SJSA1 (cell line): ENCODE data around the gene CELA3A. TPM values are rescaled to one million over a fixed set of nuclear protein-coding genes. Genes with fewer than 3 reads are reported as not detected.

ENCODE experiments used
- DNase-seq, 2 experiments: peaks; one replicate each; pipeline ENCODE4 v3.0.0-alpha.2; 2015 to 2020; ENCODE audit warnings: low spot score in 2 of 2, low read depth in 1 of 2
- H3K27ac ChIP-seq: fragments of 250-450 bp; sonication (Bioruptor Pico); 2 replicates; pipeline ENCODE4 v1.5.1; 2020; ENCODE audit warnings: mild to moderate bottlenecking, moderate library complexity
- H3K27me3 ChIP-seq: fragments of 250-450 bp; sonication (Bioruptor Pico); replicated peaks from 2 replicates; pipeline ENCODE4 v1.5.1; 2020; ENCODE audit warnings: mild to moderate bottlenecking, moderate library complexity
- H3K36me3 ChIP-seq: fragments of 250-450 bp; sonication (Bioruptor Pico); 2 replicates; pipeline ENCODE4 v1.5.1; 2020; ENCODE audit warnings: mild to moderate bottlenecking
- H3K4me1 ChIP-seq: fragments of 250-450 bp; sonication (Bioruptor Pico); replicated peaks from 2 replicates; pipeline ENCODE4 v1.6.1; 2021; ENCODE audit warnings: mild to moderate bottlenecking
- H3K4me3 ChIP-seq: fragments of 250-450 bp; sonication (Bioruptor Pico); 2 replicates; pipeline ENCODE4 v1.5.1; 2020; ENCODE audit warnings: mild to moderate bottlenecking
- H3K9me3 ChIP-seq: fragments of 250-450 bp; sonication (Bioruptor Pico); replicated peaks from 2 replicates; pipeline ENCODE4 v1.5.1; 2020; ENCODE audit warnings: mild to moderate bottlenecking
- total RNA-seq: library from RNA; depleted of rRNA; stranded (reverse); fragments of >200 nt; shearing (Covaris generic); gene quantifications from 2 replicates; pipeline ENCODE4 v1.2.3, GENCODE V29; 2014; rRNA removed

CELA3A gene
- total RNA-seq, 1 experiment from 2014 or later, result not detected

- Histone ChIP-seq H3K4me3 (no peak overlapping the region), H3K4me1 (peaks cover 12% of the 10 kb centered on the region), H3K9me3 (no peaks in the 10 kb centered on the region), H3K36me3 (peaks cover 58% of the 10 kb centered on the region), H3K27me3 (no peaks in the 10 kb centered on the region), H3K27ac (no peak overlapping the region)
- DNase-seq, result no peak
These were observed 54.0 kb downstream of the CELA3A start for GRCh38 chr1:22055463-22055862.

- H3K4me1 ChIP-seq, result peaks cover 12% of the 10 kb centered on the region
- H3K27me3 ChIP-seq, result no peaks in the 10 kb centered on the region
- no peak for DNase-seq
- H3K36me3 ChIP-seq, result peaks cover 58% of the 10 kb centered on the region
- no peaks in the 10 kb centered on the region for H3K9me3 ChIP-seq
- no peak overlapping the region for H3K4me3 ChIP-seq
- H3K27ac ChIP-seq, result no peak overlapping the region
These were observed 54.6 kb downstream of the CELA3A start for GRCh38 chr1:22056043-22056442.

GRCh38 chr1:22056936-22057335 lies 55.5 kb downstream of the CELA3A start:
- H3K4me1 ChIP-seq, result peaks cover 11% of the 10 kb centered on the region
- H3K27me3 ChIP-seq, result no peaks in the 10 kb centered on the region
- DNase-seq, result no peak
- H3K4me3 ChIP-seq, result no peak overlapping the region
- H3K27ac ChIP-seq, result no peak overlapping the region
- peaks cover 58% of the 10 kb centered on the region for H3K36me3 ChIP-seq
- H3K9me3 ChIP-seq, result no peaks in the 10 kb centered on the region

- Histone ChIP-seq H3K4me1 (peaks cover 7% of the 10 kb centered on the region; the same call in 1 of the 2 replicates), H3K27ac (no peak overlapping the region), H3K27me3 (no peaks in the 10 kb centered on the region), H3K4me3 (no peak overlapping the region), H3K9me3 (no peaks in the 10 kb centered on the region), H3K36me3 (peaks cover 54% of the 10 kb centered on the region)
- DNase-seq, result no peak
These were observed 56.4 kb downstream of the CELA3A start for GRCh38 chr1:22057861-22058260.

Other genes with a start within 250 kb of the CELA3A start
- gene USP48, start 218.5 kb upstream of the CELA3A start, total RNA-seq, result 26.7 and 34.3 TPM in 2 replicates
- not detected in 2 replicates for gene LDLRAD2, start 189.4 kb upstream of the CELA3A start, total RNA-seq
- gene HSPG2, start 64.3 kb upstream of the CELA3A start, total RNA-seq, result 45.2 and 62.3 TPM in 2 replicates
- not detected in 2 replicates for gene CELA3B, start 24.6 kb upstream of the CELA3A start, total RNA-seq
- 411 and 448 TPM in 2 replicates for gene CDC42, start 51.1 kb downstream of the CELA3A start, total RNA-seq
- gene WNT4, start 141.4 kb downstream of the CELA3A start, total RNA-seq, result not detected in 2 replicates